Posterior cingulate gyrus (tissue), 11 donors: Measurements from ENCODE around the gene ENO2.

Experiments used
- DNase-seq, 10 donors: peaks; one replicate each; pipeline versions ENCODE4 v3.0.0 to v3.0.0-alpha.2; 2020 to 2021; ENCODE audit warnings: mixed read lengths in 3 of 10
- intact Hi-C: fragments of 100-400 bp; cut with DNase I; formaldehyde crosslinking; loops from one replicate; pipeline ENCODE4 v1.15.1; 2023

ENO2 gene

GRCh38 chr12:6943722-6944380, 29.5 kb downstream of the ENO2 start, which contains the start of the genes C12orf57 and RNU7-1:
Gene C12orf57, plus strand, starts transcription at chr12:6944022. Its CDS starts 100 bp downstream, at chr12:6944122.
Gene RNU7-1, plus strand, starts transcription at chr12:6943816.
- DNase-seq, result peak; percentile 54 to 94 (median 68)
- intact Hi-C loops, result loop anchor here (1.0 to 10.0 kb wide), 3 partner anchors 21 to 245 kb away; partner anchors contain the start of gene PEX5

GRCh38 chr12:6944381-6945186, 30.2 kb downstream of the ENO2 start:
- intact Hi-C loops, result loop anchor here (1.0 to 10.0 kb wide), 3 partner anchors 21 to 244 kb away; partner anchors contain the start of gene PEX5
- DNase-seq, result peak; percentile 87 to 99 (median 93)

- DNase-seq, result peak in 3 of 10 donors; percentile 41 to 71 (median 59)
Measured at GRCh38 chr12:6945613-6946012, 31.2 kb downstream of the ENO2 start.

GRCh38 chr12:6946033-6946919, 31.9 kb downstream of the ENO2 start:
- intact Hi-C loops, result loop anchor here (10.0 kb wide), 1 partner anchor 169 kb away; no protein-coding TSS in a partner anchor
- peak in 3 of 10 donors; percentile 75 to 86 (median 80) for DNase-seq

More at GRCh38 chr12:6945613-6946012, 31.2 kb downstream of the ENO2 start:
- intact Hi-C loops, result loop anchor here (2.0 to 10.0 kb wide), 2 partner anchors 169 to 243 kb away; partner anchors contain the start of gene PEX5

- DNase-seq, result peak in 2 of 10 donors; percentile 14 to 55
- intact Hi-C loops, result loop anchor here (10.0 kb wide), 1 partner anchor 168 kb away; no protein-coding TSS in a partner anchor
Measured at GRCh38 chr12:6946920-6947374, 32.6 kb downstream of the ENO2 start.

GRCh38 chr12:6947615-6948014, 33.2 kb downstream of the ENO2 start:
- intact Hi-C loops, result loop anchor here (10.0 kb wide), 1 partner anchor 167 kb away; no protein-coding TSS in a partner anchor
- DNase-seq, result peak in 3 of 10 donors; percentile 33 to 61 (median 39)

GRCh38 chr12:6948873-6949594, 34.7 kb downstream of the ENO2 start:
- intact Hi-C loops, result loop anchor here (10.0 kb wide), 1 partner anchor 166 kb away; no protein-coding TSS in a partner anchor
- peak in 3 of 10 donors; percentile 49 to 78 (median 66) for DNase-seq

- DNase-seq, result peak in 3 of 10 donors; percentile 8 to 50 (median 32)
- intact Hi-C loops, result no loop called here
Measured at GRCh38 chr12:6950401-6950801, 36.0 kb downstream of the ENO2 start.

- intact Hi-C loops, result no loop called here
Measured at GRCh38 chr12:6950811-6951540, 36.6 kb downstream of the ENO2 start, which contains the start of gene PTPN6. Gene PTPN6, plus strand, starts transcription at chr12:6951356. Its CDS starts 157 bp downstream, at chr12:6951513.

GRCh38 chr12:6951551-6952120, 37.3 kb downstream of the ENO2 start:
- intact Hi-C loops, result no loop called here
- DNase-seq, result peak in 3 of 10 donors; percentile 51 to 84 (median 72)

More at GRCh38 chr12:6950811-6951540, 36.6 kb downstream of the ENO2 start, which contains the start of gene PTPN6:
- peak in 4 of 10 donors; percentile 30 to 88 (median 81) for DNase-seq

- peak in 3 of 10 donors; percentile 47 to 73 (median 60) for DNase-seq
- intact Hi-C loops, result no loop called here
Measured at GRCh38 chr12:6952121-6952862, 37.9 kb downstream of the ENO2 start.

- intact Hi-C loops, result no loop called here
- peak in 3 of 10 donors; percentile 35 to 64 (median 37) for DNase-seq
Measured at GRCh38 chr12:6952863-6953441, 38.6 kb downstream of the ENO2 start.

GRCh38 chr12:6953442-6954315, 39.3 kb downstream of the ENO2 start:
- DNase-seq, result peak in 3 of 10 donors; percentile 66 to 85 (median 72)
- intact Hi-C loops, result no loop called here

GRCh38 chr12:6954316-6955107, 40.1 kb downstream of the ENO2 start:
- peak in 3 of 10 donors; percentile 32 to 67 (median 46) for DNase-seq

More at GRCh38 chr12:6954316-6955107, 40.1 kb downstream of the ENO2 start:
- intact Hi-C loops, result no loop called here
